Keratinocyte (primary cell): ENCODE data around the gene PRPF8.

Experiments used
- EZH2 ChIP-seq: IDR thresholded peaks from one replicate; pipeline ENCODE4 v1.6.1; 2012; ENCODE audit warnings: inconsistent platforms, mild to moderate bottlenecking, low read length, moderate library complexity
- TF ChIP-seq, protein P1 (sequence below), 3 experiments: IDR thresholded peaks in 1 of 3; conservative IDR thresholded peaks in 1 of 3; optimal IDR thresholded peaks in 1 of 3; 2 replicates in 2 of 3; 3 replicates in 1 of 3; pipeline versions ENCODE3 to v1.5.1; 2011; ENCODE audit warnings: low read length in 3 of 3, mild to moderate bottlenecking in 3 of 3, moderate library complexity in 2 of 3, control low read depth in 1 of 3, inconsistent platforms in 1 of 3; ENCODE audit not compliant: insufficient read depth in 2 of 3; ENCODE audit errors: extremely low read depth in 1 of 3

- TF ChIP-seq, protein P1, sequence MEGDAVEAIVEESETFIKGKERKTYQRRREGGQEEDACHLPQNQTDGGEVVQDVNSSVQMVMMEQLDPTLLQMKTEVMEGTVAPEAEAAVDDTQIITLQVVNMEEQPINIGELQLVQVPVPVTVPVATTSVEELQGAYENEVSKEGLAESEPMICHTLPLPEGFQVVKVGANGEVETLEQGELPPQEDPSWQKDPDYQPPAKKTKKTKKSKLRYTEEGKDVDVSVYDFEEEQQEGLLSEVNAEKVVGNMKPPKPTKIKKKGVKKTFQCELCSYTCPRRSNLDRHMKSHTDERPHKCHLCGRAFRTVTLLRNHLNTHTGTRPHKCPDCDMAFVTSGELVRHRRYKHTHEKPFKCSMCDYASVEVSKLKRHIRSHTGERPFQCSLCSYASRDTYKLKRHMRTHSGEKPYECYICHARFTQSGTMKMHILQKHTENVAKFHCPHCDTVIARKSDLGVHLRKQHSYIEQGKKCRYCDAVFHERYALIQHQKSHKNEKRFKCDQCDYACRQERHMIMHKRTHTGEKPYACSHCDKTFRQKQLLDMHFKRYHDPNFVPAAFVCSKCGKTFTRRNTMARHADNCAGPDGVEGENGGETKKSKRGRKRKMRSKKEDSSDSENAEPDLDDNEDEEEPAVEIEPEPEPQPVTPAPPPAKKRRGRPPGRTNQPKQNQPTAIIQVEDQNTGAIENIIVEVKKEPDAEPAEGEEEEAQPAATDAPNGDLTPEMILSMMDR (optimal IDR thresholded peaks at IDR 0.05 in 1 of 3, IDR thresholded peaks at IDR 0.05 in 1 of 3, conservative IDR thresholded peaks at IDR 0.05 in 1 of 3; ENCODE audit: extremely low read depth in 1 of 3, insufficient read depth in 2 of 3, low read length in 3 of 3) = no peak
- TF ChIP-seq EZH2 = no peak
Measured at GRCh38 chr17:1604831-1605528, 79.7 kb downstream of the PRPF8 start.
